ENCODE data around the gene TMEM208. TPM values are rescaled to one million over a fixed set of nuclear protein-coding genes. Genes with fewer than 3 reads are reported as not detected.

The TMEM208 gene
- 25.3 TPM for total RNA-seq

GRCh38 chr16:67226804-67227566, at the start of gene TMEM208:
Gene TMEM208 (plus strand): TSS chr16:67227130. CDS start chr16:67227219, 89 bp downstream.
- peak; percentile 91 for ATAC-seq

- peak; percentile 70 for ATAC-seq
Observed at GRCh38 chr16:67177743-67178699, 48.9 kb upstream of the TMEM208 start.

- peak; percentile 3 for ATAC-seq
Observed at GRCh38 chr16:67179421-67180080, 47.4 kb upstream of the TMEM208 start.

- no peak for ATAC-seq
Observed at GRCh38 chr16:67180166-67180565, 46.8 kb upstream of the TMEM208 start.

- no peak for ATAC-seq
Observed at GRCh38 chr16:67181346-67181745, 45.6 kb upstream of the TMEM208 start.

GRCh38 chr16:67182288-67182687, 44.6 kb upstream of the TMEM208 start:
- ATAC-seq, result no peak

- ATAC-seq, result no peak
Observed at GRCh38 chr16:67183284-67183626, 43.7 kb upstream of the TMEM208 start.

GRCh38 chr16:67183627-67184452, 43.1 kb upstream of the TMEM208 start, which contains the start of gene MATCAP1:
Gene MATCAP1 (minus strand): TSS chr16:67183963. CDS start chr16:67180610, 3,353 bp downstream.
- peak; percentile 91 for ATAC-seq

- ATAC-seq, result peak; percentile 3
Observed at GRCh38 chr16:67184453-67184994, 42.4 kb upstream of the TMEM208 start.

- ATAC-seq, result peak; percentile 36
Observed at GRCh38 chr16:67184995-67185650, 41.8 kb upstream of the TMEM208 start.

GRCh38 chr16:67185651-67186134, 41.2 kb upstream of the TMEM208 start:
- no peak for ATAC-seq

GRCh38 chr16:67186550-67186950, 40.4 kb upstream of the TMEM208 start:
- no peak for ATAC-seq

GRCh38 chr16:67187175-67187890, 39.6 kb upstream of the TMEM208 start:
- ATAC-seq, result no peak

- no peak for ATAC-seq
Observed at GRCh38 chr16:67188323-67188722, 38.6 kb upstream of the TMEM208 start.

GRCh38 chr16:67188798-67189197, 38.1 kb upstream of the TMEM208 start:
- no peak for ATAC-seq

GRCh38 chr16:67190041-67190440, 36.9 kb upstream of the TMEM208 start, which contains the start of gene EXOC3L1:
Gene EXOC3L1 (minus strand): TSS chr16:67190136. CDS start chr16:67189676, 460 bp downstream.
- no peak for ATAC-seq

- ATAC-seq, result no peak
Observed at GRCh38 chr16:67190448-67191399, 36.2 kb upstream of the TMEM208 start.

GRCh38 chr16:67191411-67191994, 35.4 kb upstream of the TMEM208 start:
- no peak for ATAC-seq
